Measurements from ENCODE around the gene HDGFL2.
A peak's percentile ranks its signal among the peaks of the same experiment; 100 is the strongest.

The HDGFL2 gene

GRCh38 chr19:4456476-4456842, 15.6 kb upstream of the HDGFL2 start:
- Histone ChIP-seq H3K9ac (ENCODE audit: low read length) (peak overlapping the region; percentile 61), H3K27ac (ENCODE audit: low read depth, low read length) (peak overlapping the region; percentile 73)

GRCh38 chr19:4456843-4457653, 15.0 kb upstream of the HDGFL2 start:
- Histone ChIP-seq H3K27ac (ENCODE audit: low read depth, low read length) (peak overlapping the region; percentile 73), H3K9me3 (ENCODE audit: low read length) (no peaks in the 10 kb centered on the region), H3K4me3 (ENCODE audit: low read depth in 1 of 2, low read length in 2 of 2) (peak overlapping the region; percentile 61 to 75), H3K27me3 (ENCODE audit: control insufficient read depth in 1 of 2, insufficient read depth in 2 of 2, low read length in 2 of 2) (no peaks in the 10 kb centered on the region), H3K36me3 (ENCODE audit: insufficient read depth, low read length) (peaks cover 18% of the 10 kb centered on the region), H3K9ac (ENCODE audit: low read length) (peak overlapping the region; percentile 61), H3K4me1 (ENCODE audit: insufficient read depth, low read length) (peaks cover 28% of the 10 kb centered on the region)

More at GRCh38 chr19:4456476-4456842, 15.6 kb upstream of the HDGFL2 start:
- peak overlapping the region; percentile 40 to 75 for H3K4me3 ChIP-seq (ENCODE audit: low read depth in 1 of 2, low read length in 2 of 2)
- peaks cover 28% of the 10 kb centered on the region for H3K4me1 ChIP-seq (ENCODE audit: insufficient read depth, low read length)
- H3K9me3 ChIP-seq (ENCODE audit: low read length), result no peaks in the 10 kb centered on the region
- H3K27me3 ChIP-seq (ENCODE audit: control insufficient read depth in 1 of 2, insufficient read depth in 2 of 2, low read length in 2 of 2), result no peaks in the 10 kb centered on the region
- peaks cover 23% of the 10 kb centered on the region for H3K36me3 ChIP-seq (ENCODE audit: insufficient read depth, low read length)

- Histone ChIP-seq H3K4me1 (ENCODE audit: insufficient read depth, low read length) (peaks cover 28% of the 10 kb centered on the region), H3K4me3 (ENCODE audit: low read depth in 1 of 2, low read length in 2 of 2) (peak within 1 kb of the TSS; percentile 61 to 75)
These were observed 14.3 kb upstream of the HDGFL2 start, which contains the start of gene UBXN6 for GRCh38 chr19:4457654-4458395. Gene UBXN6 (minus strand): TSS chr19:4457794. CDS start chr19:4457697, 97 bp downstream.

GRCh38 chr19:4464815-4465581, 7.1 kb upstream of the HDGFL2 start:
- Histone ChIP-seq H3K36me3 (ENCODE audit: insufficient read depth, low read length) (no peaks in the 10 kb centered on the region), H3K4me3 (ENCODE audit: low read depth in 1 of 2, low read length in 2 of 2) (no peak overlapping the region), H3K9ac (ENCODE audit: low read length) (no peak overlapping the region), H3K9me3 (ENCODE audit: low read length) (no peaks in the 10 kb centered on the region), H3K27me3 (ENCODE audit: control insufficient read depth in 1 of 2, insufficient read depth in 2 of 2, low read length in 2 of 2) (no peaks in the 10 kb centered on the region), H3K27ac (ENCODE audit: low read depth, low read length) (no peak overlapping the region), H3K4me1 (ENCODE audit: insufficient read depth, low read length) (no peaks in the 10 kb centered on the region)

More at GRCh38 chr19:4457654-4458395, 14.3 kb upstream of the HDGFL2 start, which contains the start of gene UBXN6:
- peak within 1 kb of the TSS; percentile 73 for H3K27ac ChIP-seq (ENCODE audit: low read depth, low read length)
- no peaks in the 10 kb centered on the region for H3K9me3 ChIP-seq (ENCODE audit: low read length)
- H3K36me3 ChIP-seq (ENCODE audit: insufficient read depth, low read length), result peaks cover 11% of the 10 kb centered on the region
- H3K27me3 ChIP-seq (ENCODE audit: control insufficient read depth in 1 of 2, insufficient read depth in 2 of 2, low read length in 2 of 2), result no peaks in the 10 kb centered on the region
- H3K9ac ChIP-seq (ENCODE audit: low read length), result peak within 1 kb of the TSS; percentile 61

GRCh38 chr19:4467835-4468234, 4.3 kb upstream of the HDGFL2 start:
- Histone ChIP-seq H3K4me3 (ENCODE audit: low read depth in 1 of 2, low read length in 2 of 2) (no peak overlapping the region), H3K9ac (ENCODE audit: low read length) (no peak overlapping the region), H3K9me3 (ENCODE audit: low read length) (no peaks in the 10 kb centered on the region), H3K4me1 (ENCODE audit: insufficient read depth, low read length) (no peaks in the 10 kb centered on the region), H3K36me3 (ENCODE audit: insufficient read depth, low read length) (no peaks in the 10 kb centered on the region), H3K27ac (ENCODE audit: low read depth, low read length) (no peak overlapping the region), H3K27me3 (ENCODE audit: control insufficient read depth in 1 of 2, insufficient read depth in 2 of 2, low read length in 2 of 2) (no peaks in the 10 kb centered on the region)

- Histone ChIP-seq H3K27ac (ENCODE audit: low read depth, low read length) (peak overlapping the region; percentile 92), H3K9ac (ENCODE audit: low read length) (peak overlapping the region; percentile 44), H3K36me3 (ENCODE audit: insufficient read depth, low read length) (peaks cover 4% of the 10 kb centered on the region), H3K4me1 (ENCODE audit: insufficient read depth, low read length) (peaks cover 21% of the 10 kb centered on the region), H3K4me3 (ENCODE audit: low read depth in 1 of 2, low read length in 2 of 2) (peak overlapping the region; percentile 66 to 78), H3K9me3 (ENCODE audit: low read length) (no peaks in the 10 kb centered on the region), H3K27me3 (ENCODE audit: control insufficient read depth in 1 of 2, insufficient read depth in 2 of 2, low read length in 2 of 2) (no peaks in the 10 kb centered on the region)
These were observed 509 bp upstream of the HDGFL2 start for GRCh38 chr19:4471403-4472173.

- H3K27ac ChIP-seq (ENCODE audit: low read depth, low read length), result peak overlapping the region; percentile 48
- peak overlapping the region; percentile 49 for H3K9ac ChIP-seq (ENCODE audit: low read length)
- H3K27me3 ChIP-seq (ENCODE audit: control insufficient read depth in 1 of 2, insufficient read depth in 2 of 2, low read length in 2 of 2), result no peaks in the 10 kb centered on the region
These were observed 1.1 kb downstream of the HDGFL2 start for GRCh38 chr19:4473011-4473762.

GRCh38 chr19:4473763-4474513, 1.8 kb downstream of the HDGFL2 start:
- Histone ChIP-seq H3K4me3 (ENCODE audit: low read depth in 1 of 2, low read length in 2 of 2) (peak overlapping the region in 1 of 2 donors; percentile 28), H3K4me1 (ENCODE audit: insufficient read depth, low read length) (peaks cover 21% of the 10 kb centered on the region), H3K27ac (ENCODE audit: low read depth, low read length) (peak overlapping the region; percentile 27), H3K9me3 (ENCODE audit: low read length) (no peaks in the 10 kb centered on the region), H3K27me3 (ENCODE audit: control insufficient read depth in 1 of 2, insufficient read depth in 2 of 2, low read length in 2 of 2) (no peaks in the 10 kb centered on the region), H3K36me3 (ENCODE audit: insufficient read depth, low read length) (peaks cover 13% of the 10 kb centered on the region), H3K9ac (ENCODE audit: low read length) (no peak overlapping the region)

More at GRCh38 chr19:4473011-4473762, 1.1 kb downstream of the HDGFL2 start:
- H3K4me3 ChIP-seq (ENCODE audit: low read depth in 1 of 2, low read length in 2 of 2), result peak overlapping the region; percentile 68 to 78
- H3K9me3 ChIP-seq (ENCODE audit: low read length), result no peaks in the 10 kb centered on the region
- peaks cover 13% of the 10 kb centered on the region for H3K36me3 ChIP-seq (ENCODE audit: insufficient read depth, low read length)
- H3K4me1 ChIP-seq (ENCODE audit: insufficient read depth, low read length), result peaks cover 21% of the 10 kb centered on the region

- H3K9me3 ChIP-seq (ENCODE audit: low read length), result no peaks in the 10 kb centered on the region
- H3K4me1 ChIP-seq (ENCODE audit: insufficient read depth, low read length), result peaks cover 21% of the 10 kb centered on the region
- no peaks in the 10 kb centered on the region for H3K27me3 ChIP-seq (ENCODE audit: control insufficient read depth in 1 of 2, insufficient read depth in 2 of 2, low read length in 2 of 2)
- no peak overlapping the region for H3K9ac ChIP-seq (ENCODE audit: low read length)
- peak overlapping the region; percentile 27 for H3K27ac ChIP-seq (ENCODE audit: low read depth, low read length)
- H3K36me3 ChIP-seq (ENCODE audit: insufficient read depth, low read length), result peaks cover 13% of the 10 kb centered on the region
- peak overlapping the region in 1 of 2 donors; percentile 28 for H3K4me3 ChIP-seq (ENCODE audit: low read depth in 1 of 2, low read length in 2 of 2)
These were observed 2.5 kb downstream of the HDGFL2 start for GRCh38 chr19:4474514-4475022.

Data from muscle layer of colon (tissue), 2 donors.